Putamen (tissue), 1 donor: ENCODE results near the gene GARRE1.
"Not testable (repeated sequence)": the region's sequence is repeated elsewhere in the genome, so short reads cannot be mapped to it uniquely, and the experiment has no call there.

ENCODE experiments used
- DNase-seq: peaks from one replicate; pipeline ENCODE4 v3.0.0-alpha.2; 2016; ENCODE audit warnings: low spot score

The GARRE1 gene

GRCh38 chr19:34259367-34260095, 5.2 kb downstream of the GARRE1 start:
- DNase-seq, result no peak

GRCh38 chr19:34260771-34261173, 6.4 kb downstream of the GARRE1 start:
- no peak for DNase-seq

- no peak for DNase-seq
These were observed 7.2 kb downstream of the GARRE1 start for GRCh38 chr19:34261334-34262109.

- DNase-seq, result no peak
These were observed 9.4 kb downstream of the GARRE1 start for GRCh38 chr19:34263745-34264237.

- DNase-seq, result no peak
These were observed 10.9 kb downstream of the GARRE1 start for GRCh38 chr19:34265221-34265650.

GRCh38 chr19:34269081-34269480, 14.7 kb downstream of the GARRE1 start:
- DNase-seq, result no peak

GRCh38 chr19:34269489-34269888, 15.1 kb downstream of the GARRE1 start:
- DNase-seq, result no peak

GRCh38 chr19:34269968-34270621, 15.7 kb downstream of the GARRE1 start:
- peak; percentile 52 for DNase-seq

GRCh38 chr19:34273121-34273520, 18.8 kb downstream of the GARRE1 start:
- DNase-seq, result no peak

- no peak for DNase-seq
These were observed 20.0 kb downstream of the GARRE1 start for GRCh38 chr19:34274284-34274826.

- no peak for DNase-seq
These were observed 20.7 kb downstream of the GARRE1 start for GRCh38 chr19:34274827-34275625.

GRCh38 chr19:34275705-34276104, 21.4 kb downstream of the GARRE1 start:
- DNase-seq, result no peak

- DNase-seq, result peak; percentile 31
These were observed 22.3 kb downstream of the GARRE1 start for GRCh38 chr19:34276614-34277013.

GRCh38 chr19:34277244-34277643, 22.9 kb downstream of the GARRE1 start:
- DNase-seq, result no peak

- no peak for DNase-seq
These were observed 24.4 kb downstream of the GARRE1 start for GRCh38 chr19:34278783-34279182.

GRCh38 chr19:34281444-34281843, 27.1 kb downstream of the GARRE1 start:
- not testable (repeated sequence) for DNase-seq

GRCh38 chr19:34282611-34283519, 28.5 kb downstream of the GARRE1 start:
- no peak for DNase-seq

GRCh38 chr19:34284505-34284904, 30.2 kb downstream of the GARRE1 start:
- no peak for DNase-seq

GRCh38 chr19:34287662-34288140, 33.3 kb downstream of the GARRE1 start:
- no peak for DNase-seq

GRCh38 chr19:34288381-34288780, 34.0 kb downstream of the GARRE1 start:
- DNase-seq, result no peak
